GM18508 (cell line): Measurements from ENCODE around the gene DHCR24.
"Not testable (repeated sequence)": the region's sequence is repeated elsewhere in the genome, so short reads cannot be mapped to it uniquely, and the experiment has no call there.

ENCODE experiments used
- ATAC-seq: cut with Tn5 transposase; IDR thresholded peaks from one replicate; pipeline ENCODE4 v1.9.1; 2021; ENCODE audit warnings: moderate number of reproducible peaks; ENCODE audit not compliant: insufficient read depth, unreplicated experiment

DHCR24 gene

GRCh38 chr1:54886724-54887664 is at the start of gene DHCR24:
Gene DHCR24 (minus strand): TSS chr1:54887195. CDS start chr1:54887119, 76 bp downstream.
- ATAC-seq = peak; percentile 47

- ATAC-seq = no peak
These were observed 49.8 kb upstream of the DHCR24 start for GRCh38 chr1:54936791-54937190.

- ATAC-seq = no peak
These were observed 47.9 kb upstream of the DHCR24 start for GRCh38 chr1:54934869-54935268.

- not testable (repeated sequence) for ATAC-seq
These were observed 47.1 kb upstream of the DHCR24 start for GRCh38 chr1:54934081-54934480.

- ATAC-seq = no peak
These were observed 44.4 kb upstream of the DHCR24 start for GRCh38 chr1:54931275-54931840.

DNA sequence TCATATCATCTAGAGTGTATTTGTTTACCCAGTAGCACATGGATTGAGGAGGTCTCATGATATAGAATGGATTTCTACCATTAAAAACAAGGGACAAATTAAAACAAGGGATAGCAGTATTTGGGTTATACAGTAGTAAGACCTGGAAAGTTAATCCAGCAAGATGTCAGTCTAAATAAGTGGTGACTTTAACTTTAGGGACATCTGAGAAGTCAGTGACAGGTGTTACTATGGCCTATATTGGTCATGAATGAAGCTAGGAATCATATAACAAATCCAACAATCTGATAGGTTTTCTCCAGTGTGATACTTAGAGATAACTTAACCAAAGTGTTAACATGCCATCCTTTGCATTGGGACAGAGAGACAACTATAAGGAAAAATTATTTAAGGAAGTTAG is 42.7 kb upstream of the DHCR24 start:
- ATAC-seq = no peak

GRCh38 chr1:54928327-54928726 is 41.3 kb upstream of the DHCR24 start:
- no peak for ATAC-seq

DNA sequence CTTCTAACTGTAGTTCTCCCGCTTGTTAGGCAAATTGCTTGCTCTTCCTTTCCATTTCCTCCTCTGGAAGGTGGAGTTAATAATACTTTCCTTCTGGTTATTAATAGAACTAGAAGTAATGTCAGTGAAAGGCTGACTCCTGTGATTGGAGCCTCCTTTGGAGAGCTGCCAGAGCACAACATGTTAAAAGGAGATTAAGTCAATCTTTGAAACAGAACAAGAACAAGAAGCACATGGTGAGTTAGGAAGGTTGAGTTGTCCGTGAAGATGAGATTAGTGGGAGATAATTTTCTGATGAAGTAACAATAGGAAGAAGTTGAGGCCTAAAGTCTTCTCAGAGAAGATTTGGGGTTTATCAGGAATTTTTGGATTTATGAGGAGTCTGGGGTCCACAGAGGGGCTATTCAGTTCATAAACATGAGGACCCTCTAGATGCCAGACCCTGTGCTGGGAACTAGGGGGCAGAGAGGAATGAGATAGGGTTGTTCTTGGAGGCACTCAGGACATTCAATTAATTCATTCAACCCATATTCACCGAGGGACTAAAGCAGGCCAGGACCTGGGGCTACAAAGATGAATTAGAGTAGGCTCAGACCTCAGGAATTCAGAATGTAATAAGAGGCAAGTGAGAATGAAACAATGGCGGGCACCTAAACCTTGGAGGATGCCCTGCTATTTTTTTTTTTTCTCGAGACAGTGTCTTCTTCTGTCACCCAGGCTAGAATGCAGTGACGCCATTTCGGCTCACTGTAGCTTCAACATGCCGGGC is 40.7 kb upstream of the DHCR24 start:
- no peak for ATAC-seq

DNA sequence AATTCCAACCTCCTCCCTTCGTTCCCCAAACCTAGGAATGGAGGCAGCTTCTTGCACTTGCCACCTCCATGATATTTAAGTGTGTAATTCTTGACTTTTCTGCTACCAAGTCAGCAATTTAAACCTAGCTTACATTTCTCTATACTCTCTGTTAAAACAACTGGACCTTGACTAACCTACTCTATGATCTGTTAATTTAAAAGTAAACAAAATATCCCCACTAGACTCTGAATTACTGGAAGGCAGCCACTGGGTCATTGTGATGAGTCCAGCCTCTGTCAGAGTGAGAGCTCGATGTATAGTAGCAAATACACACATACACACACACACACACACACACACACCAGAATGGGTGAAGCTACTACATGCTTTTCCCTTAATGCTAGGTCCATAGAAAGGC is 40.0 kb upstream of the DHCR24 start:
- no peak for ATAC-seq

GRCh38 chr1:54922921-54923421 is 36.0 kb upstream of the DHCR24 start:
- ATAC-seq = no peak

- ATAC-seq = no peak
These were observed 35.2 kb upstream of the DHCR24 start for GRCh38 chr1:54922040-54922761.

- no peak for ATAC-seq
These were observed 32.7 kb upstream of the DHCR24 start for GRCh38 chr1:54919367-54920359.

- ATAC-seq = not testable (repeated sequence)
These were observed 24.1 kb upstream of the DHCR24 start for GRCh38 chr1:54911076-54911475.

GRCh38 chr1:54906586-54906985 is 19.6 kb upstream of the DHCR24 start:
- no peak for ATAC-seq

DNA sequence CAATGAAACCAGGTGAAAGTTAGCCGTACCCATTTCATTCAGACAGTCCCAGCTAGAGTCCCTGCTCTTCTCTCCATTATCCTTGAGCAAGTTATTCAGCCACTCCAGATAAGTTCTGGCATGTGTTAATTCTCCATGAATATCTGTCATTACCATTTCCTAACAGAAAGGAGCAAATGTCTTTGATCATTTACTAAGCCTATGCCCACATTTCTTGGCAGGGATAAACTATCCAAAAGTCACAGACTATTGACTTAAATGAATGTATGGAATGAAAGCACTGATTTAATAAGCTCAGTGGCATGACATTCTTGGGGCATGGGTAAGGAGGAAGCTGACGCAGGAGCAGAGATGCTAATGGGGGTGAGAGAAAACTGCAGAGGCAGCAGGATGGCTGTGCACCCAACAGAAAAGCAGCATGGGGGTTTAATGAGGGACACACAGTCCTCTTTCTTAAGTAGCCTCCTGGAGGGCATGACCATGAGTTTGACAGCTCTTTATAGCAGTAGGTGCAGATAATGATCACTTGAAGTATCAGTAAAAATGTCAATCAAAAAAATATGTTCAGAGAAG is 17.6 kb upstream of the DHCR24 start:
- no peak for ATAC-seq

DNA sequence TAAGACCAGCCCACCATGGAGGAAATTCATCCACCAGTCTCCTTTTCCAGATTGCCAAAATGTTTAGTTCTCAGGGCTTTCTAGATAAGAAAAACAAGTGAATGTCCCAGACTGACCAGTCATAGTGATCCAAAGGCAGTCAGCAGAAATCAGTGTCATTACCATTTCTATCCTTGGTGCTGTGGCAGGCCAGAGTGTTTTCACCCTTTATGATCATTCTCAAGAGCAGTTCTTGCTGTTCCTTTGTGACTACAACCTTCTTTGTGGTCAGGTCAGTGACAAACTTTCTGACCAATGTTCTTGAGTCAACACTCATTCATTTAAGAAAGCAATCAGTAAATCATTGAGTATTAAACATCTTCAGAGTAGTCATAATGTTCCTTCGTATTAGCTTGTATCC is 7.3 kb upstream of the DHCR24 start:
- ATAC-seq = no peak

GRCh38 chr1:54892586-54892985 is 5.6 kb upstream of the DHCR24 start:
- no peak for ATAC-seq

DNA sequence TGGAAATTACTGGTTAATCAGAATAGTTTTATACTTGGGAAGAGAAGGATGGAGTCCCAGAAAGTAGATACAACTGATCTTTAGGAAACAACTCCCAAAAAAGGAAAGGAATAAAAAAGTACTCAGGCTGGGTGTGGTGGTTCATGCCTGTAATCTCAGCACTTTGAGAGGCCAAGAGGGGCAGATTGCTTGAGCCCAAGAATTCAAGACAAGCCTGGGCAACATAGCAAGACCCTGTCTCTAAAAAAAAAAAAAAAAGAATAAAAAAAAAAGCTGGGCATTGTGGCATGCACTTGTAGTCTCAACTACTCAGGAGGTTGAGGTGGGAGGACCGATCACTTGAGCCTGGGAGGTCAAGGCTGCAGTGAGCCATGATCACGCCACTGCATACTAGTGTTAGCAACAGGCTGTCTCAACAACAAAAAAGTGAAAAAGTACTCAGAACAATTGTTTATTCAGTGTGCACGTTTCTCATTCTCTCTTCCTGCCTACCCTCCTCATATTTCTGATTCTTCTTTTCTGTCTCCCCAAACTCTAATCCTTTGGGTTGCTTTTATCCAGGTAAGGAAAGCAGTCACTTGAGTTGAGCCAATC is 2.2 kb upstream of the DHCR24 start:
- no peak for ATAC-seq
